Measurements from ENCODE around the gene TJP1.

TJP1 gene

DNA sequence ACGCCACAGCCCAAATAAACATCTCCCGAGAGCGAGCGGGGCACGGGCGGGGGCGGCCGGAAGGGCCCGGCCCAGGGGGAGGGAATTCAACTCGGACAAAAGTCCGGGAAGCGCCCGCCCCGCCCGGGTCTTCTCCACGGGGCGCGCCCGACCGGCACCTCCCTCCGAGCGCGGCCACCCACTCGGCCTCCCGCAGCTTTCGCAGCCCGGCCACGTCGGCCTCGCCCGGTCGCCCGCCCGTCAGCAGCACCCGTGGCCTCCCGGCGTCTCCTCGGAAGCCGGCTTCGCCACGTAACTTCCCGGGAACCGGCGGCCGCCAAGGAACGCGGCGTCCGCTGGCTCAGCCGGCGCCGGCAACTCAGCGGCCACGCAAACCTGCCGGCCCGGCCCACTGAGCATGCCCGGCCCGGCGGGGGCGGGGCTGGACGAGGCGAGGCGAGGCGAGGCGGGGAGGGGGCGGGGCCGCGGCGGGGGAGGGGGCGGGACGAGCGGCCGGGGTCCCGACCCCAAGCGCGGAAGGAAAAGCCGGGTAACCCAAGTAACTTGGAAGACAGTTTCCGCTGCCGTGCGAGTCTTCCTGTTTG is at the start of gene TJP1:
TSS of gene TJP1 (minus strand) at position 369 of the 584 bp plus-strand sequence. CDS start 440 bp downstream, outside the sequence.
- peak; percentile 17 to 29 for DNase-seq

DNA sequence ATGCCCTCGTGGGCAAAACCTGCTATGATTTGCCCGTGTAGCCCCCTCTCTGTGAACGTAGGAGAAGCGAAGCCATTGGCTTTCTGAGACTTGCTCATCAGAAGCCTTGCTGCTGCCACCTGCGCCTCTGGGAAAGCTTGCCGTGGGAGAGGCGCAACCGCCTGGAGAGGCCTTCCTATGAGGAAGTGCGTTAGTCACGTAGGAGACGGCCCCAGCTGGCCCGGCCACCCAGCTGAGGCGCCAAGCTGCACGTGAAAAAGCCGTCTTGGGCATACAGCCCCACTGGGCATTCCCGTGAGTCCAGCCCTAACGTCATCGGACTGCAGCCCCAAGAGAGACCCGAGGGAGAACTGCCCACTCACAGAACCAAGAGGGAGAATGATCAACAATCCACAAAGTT is 49.1 kb upstream of the TJP1 start:
- DNase-seq = no peak

DNA sequence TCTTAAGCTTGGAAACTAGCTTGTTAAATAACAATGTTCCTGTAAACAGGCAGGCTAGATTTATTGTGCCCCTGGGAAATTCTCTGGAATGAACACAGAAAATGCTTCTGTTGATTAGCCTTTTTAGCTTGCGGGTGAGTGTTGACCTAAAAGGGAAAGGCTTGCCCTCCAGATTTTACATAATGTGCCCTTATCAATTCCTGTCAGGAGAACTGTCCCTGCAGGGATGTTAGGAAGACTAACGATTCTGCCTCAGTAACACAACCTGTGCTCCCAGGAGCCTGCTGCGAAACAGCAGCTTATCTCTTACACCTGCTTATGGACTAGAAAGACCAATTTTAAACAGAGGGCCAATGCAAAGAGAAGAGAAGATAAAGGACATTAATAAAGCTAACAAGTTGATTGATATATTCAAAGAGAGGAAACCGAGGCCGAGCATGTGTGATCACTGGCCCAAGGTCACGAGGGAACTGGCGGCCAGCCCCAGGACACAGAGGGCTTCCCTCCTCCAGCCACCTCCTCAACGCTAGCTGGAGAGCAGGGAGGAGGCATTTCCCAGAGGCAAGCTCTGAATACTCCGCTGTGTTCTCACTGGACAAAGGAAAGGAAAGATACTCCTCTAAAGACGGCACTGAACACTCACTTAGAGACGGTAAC is 48.4 kb upstream of the TJP1 start:
- DNase-seq = no peak

DNA sequence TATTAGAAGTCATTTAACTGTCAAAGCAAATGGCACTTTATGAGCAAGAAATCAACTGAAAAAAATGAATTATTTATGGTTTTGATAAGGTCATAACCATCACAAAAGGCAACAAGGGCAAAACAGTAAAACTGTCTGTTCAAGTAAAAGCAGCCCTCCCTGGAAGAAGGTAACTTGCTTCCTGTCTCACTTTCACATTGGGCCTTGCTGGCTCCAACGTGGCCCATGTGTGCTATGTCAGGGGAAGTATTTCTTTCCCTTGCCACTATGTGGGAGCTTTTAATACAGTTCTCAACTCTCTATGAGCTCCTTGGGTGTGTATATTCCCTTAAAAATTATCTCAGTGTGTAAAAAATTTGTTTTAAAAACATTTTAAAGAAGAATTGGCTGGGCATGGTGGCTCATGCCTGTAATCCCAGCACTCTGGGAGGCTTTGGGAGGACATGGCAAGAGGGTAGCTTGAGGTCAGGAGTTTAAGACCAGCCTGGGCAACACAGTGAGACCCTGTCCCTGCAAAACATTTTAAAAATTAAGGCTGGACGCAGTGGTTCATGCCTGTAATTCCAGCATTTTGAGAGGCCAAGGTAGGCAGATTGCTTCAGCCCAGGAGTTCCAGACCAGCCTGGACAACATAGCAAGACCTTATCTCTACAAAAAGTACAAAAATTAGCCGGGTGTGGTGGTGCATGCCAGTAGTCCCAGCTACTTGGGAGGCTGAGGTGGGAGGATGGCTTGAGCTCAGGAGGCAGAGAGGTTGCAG is 45.2 kb upstream of the TJP1 start:
- no peak for DNase-seq

DNA sequence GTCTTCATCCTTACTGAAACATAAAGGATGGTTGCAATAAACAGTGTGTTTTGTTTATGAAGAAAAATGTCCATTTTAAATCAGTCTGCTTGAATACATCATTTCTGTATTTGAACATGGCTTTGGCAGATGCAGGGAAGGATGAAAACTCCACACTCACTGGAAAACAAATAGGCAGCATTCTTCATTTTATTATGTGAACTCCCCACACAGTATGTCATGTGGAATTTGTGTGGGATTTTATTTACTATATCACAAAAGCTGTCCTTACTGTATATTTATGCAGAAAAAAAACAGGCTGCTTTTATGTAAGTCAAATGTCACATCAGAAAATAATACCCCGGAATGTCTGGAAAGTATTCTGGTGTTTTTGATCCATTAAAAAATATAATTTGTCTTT is 44.1 kb upstream of the TJP1 start:
- no peak for DNase-seq

DNA sequence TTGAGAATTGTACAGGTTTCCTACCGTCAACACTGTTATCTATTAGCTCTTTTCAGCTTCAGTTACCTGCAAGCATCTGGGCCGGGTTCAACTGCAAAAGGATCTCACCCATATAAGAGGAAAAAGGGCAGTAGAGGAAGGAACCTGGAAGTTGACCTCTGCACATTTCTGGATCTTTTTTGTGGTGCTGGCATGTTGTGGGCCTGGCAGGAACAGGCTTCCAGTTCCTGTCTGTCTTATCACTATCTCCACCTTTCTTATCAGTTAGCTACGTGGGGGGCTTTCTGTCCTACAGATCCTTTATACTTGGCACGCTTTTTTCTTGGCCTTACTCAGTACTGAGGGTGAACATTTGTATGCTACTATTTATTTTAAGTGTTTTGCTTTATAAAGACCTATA is 42.2 kb upstream of the TJP1 start:
- DNase-seq = no peak

DNA sequence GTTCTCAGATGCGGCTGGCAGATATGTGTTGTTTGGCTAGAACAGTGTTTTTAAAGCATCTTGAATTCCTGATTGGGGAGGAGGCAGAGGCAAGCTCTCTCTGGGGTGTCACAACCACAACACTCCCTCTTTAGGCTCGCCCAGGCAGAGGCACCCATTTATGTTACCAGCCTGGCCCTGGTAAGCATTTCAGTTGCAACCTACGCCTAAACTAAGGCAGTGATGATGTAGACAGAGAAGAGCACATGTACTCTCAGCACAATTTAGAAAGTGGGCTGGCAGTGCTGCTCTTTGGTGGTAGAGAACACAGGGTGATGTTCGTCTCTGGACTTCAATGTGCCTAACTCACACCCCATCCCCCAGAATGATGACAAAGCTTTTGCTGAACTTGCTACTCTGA is 41.2 kb upstream of the TJP1 start:
- no peak for DNase-seq

DNA sequence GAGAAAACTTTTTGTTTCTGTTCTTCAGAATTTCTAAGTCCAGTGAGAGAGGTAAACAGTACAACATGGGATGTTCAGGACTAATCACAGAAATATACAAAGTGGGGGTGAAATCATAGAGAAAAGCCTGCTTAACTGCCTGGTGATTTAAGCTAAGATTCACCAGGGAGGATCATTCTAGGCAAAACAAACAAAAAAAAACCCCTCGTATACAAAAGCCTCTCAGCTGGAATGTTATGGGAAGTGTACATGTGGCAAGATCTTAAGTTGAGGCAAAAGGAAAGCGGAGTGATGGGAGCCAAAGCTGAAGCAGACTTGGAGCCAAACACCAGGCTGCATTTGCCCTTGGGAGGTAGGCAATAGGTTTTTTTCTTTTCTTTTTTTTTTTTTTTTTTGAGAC is 40.0 kb upstream of the TJP1 start:
- DNase-seq = no peak

DNA sequence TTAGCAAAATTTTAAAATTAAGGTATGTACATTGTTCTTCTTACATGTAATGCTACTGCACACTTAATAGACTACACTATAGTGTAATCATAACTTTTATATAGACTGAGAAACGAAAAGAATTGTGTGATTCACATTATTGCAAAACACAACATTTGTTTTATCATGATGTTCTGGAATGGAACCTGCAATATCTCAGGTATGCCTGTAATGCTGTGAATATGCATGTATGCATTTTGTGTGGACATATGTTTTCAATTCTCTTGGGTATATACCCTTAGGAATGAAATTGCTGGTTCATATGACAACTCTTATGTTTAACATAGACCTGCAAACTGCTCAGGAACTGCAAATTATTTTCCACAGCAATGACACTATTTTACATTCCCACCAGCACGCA is 38.6 kb upstream of the TJP1 start:
- no peak for DNase-seq

DNA sequence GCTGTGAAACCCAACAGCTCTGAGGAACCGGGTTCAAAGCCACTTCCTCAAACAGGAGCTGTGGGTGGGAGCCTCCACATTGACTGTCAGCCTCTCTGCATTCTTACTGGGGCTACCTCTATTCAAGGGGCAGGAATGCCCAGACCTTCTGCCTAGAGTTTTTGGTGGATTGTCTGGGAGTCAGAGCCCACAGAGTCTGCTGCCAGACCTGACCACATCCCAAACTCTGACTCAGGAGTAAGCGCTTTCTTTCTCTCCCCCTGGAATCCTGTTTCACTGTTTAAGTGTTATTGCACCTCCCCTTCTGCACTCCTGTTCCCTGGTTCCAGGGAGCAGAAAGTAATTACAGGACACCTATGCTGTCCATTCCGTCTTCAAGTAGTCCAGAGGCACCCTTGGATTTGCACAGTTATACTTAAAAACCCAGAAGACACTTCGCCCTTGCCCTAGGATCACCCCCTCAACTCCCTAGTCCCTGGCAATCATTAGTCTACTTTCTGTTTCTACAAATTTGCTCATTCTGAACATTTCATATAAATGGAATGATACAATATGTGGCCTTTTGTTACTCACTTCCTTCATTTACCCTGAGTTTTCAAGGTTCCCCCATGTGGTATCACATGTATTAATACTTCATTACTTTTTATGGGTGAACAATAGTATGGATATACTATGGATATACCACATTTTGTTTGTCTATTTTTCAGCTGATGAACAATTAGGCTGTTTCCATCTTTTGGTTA is 37.9 kb upstream of the TJP1 start:
- DNase-seq = no peak

DNA sequence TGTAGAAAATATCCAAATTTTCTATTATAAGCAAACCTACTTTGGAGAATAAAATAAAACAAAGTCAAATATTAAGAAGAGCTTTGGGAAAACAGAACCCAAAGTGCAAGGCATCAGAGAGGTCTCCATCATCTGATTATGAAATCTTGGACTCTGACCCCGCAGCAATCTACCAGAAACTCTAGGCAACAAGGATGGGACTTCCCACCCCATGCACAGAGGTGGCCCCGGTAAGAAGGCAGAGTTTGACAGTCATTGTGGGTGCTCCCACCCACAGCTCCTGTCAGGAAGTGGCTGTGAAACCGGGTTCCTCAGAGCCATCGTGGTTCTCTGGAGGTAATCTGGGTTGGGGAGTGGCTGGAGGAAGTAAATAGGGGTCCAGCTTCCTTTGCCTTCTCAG is 37.0 kb upstream of the TJP1 start:
- DNase-seq = no peak

DNA sequence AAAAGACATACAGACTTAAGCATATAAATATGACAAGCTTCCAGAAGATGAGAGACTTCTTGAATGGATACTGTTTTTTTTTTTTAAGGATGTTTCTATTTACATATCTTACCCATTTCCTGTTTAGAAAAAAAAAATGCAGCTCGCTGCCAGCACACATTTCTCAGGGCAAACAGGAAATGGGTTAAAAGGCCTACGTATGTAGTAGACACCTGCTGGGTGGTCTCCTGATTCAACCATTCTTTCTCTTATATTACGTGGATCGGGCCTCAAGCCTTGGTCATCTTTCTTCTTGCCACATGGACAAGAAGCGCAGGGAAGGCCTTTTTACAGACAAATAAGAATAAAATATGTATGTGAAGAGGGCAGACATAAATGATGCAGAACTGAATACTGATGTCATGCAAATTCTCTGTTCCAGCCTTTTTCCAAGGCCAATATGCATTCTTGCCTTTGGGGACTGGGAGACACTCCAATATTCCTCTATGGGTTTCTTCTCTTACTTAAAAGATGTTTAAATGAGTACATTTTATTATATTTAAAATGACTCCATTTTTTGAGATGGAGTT is 35.0 kb upstream of the TJP1 start:
- DNase-seq = no peak

DNA sequence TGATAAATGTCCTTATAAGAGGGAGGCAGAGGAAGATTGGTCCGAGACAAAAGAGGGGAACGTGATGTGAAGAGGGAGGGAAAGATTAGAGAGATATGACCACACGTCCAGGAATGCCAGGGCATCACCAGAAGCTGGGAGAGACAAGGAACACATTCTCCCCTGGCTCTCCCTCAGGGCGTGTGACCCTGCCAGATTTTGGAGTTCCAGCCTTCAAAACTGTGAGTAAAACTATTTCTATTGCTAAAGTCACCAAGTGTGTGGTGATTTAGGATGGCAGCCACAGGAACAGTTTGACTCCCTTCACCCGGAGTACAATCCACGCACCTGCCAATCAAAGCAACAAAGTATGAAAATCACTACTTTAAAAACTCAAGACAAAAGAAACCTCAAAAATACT is 32.1 kb upstream of the TJP1 start:
- no peak for DNase-seq

DNA sequence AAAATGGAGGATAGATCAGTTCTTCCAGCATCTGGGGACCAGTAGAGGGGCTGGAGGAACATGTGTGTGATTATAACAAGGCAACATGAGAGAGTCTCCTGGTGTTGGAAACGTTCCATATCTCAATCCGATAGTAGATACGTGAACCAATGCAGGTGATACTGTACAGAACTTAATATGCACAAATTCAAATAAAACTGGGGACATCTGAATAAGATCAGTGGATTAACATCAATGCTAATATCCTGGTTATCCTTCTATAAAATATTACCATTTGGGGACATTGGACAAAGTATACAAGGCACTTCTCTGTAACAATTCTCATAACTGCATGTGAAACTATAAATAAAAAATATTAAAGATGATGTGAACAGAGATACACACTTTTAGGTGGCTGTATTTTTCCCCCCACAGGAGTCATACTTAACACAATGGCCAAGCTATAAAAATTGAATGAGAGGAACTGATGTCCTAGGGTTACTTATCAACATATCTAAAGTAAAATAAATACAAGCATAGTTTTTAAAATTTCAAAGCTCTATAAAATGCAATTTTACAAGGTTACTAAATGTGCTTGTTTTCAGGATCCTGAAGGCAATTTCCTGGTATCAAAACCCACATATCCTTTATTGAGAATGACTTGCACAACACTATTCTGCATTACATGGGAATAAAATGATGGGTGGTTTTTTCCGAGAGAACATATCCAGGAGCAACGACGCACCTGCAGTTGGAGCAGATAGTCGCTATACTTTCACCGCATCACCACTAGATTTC is 31.1 kb upstream of the TJP1 start:
- DNase-seq = no peak

DNA sequence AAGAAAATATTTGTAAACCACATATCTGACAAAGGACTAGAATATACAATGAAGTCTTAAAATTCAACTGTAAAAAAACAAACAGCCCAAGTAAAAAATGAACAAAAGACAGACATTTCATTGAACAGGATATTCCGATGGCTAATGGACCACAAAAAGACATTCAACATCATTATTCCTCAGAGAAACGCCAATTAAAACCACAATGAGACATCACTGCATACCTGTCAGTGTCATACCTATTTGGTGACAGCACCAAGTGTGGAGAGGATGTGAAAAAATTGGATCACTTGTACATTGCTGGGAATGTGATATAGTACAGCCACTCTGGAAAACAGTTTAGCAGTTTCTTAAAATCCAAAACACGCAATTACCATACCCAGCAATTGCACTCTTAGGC is 29.9 kb upstream of the TJP1 start:
- no peak for DNase-seq

DNA sequence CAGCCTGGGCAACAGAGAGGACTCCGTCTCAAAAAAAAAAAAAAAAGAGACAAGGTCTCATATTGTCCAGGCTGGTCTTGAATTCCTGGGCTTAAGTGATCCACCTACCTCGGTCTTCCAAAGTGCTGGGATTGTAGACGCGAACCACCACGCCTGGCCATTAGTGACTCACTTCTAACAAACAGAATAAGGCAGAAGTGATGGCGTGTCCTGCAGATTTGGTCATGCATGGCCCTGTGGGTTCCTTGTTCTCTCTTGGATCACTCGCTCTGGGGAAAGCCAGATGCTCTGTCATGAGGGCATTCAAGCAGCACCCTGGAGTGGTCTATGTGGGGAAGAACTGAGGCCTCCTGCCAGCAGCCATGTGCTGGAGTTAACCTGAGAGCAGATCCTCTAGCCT is 27.4 kb upstream of the TJP1 start:
- DNase-seq = no peak

DNA sequence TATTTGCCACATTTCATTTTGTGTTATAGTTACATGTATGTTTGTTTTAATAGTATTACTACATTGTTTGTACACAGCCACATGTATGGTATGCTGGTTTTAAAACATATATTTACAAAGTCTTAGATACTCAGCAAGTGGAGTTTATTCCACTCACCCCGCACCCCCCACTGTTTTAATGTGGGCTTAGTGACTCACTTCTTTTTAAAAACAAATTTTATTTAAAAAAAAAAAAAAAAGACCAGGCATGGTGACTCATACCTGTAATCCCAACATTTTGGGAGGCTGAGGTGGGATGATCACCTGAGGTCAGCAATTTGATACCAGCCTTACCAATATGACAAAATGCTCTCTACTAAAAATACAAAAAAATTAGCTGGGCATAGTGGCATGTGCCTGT is 26.9 kb upstream of the TJP1 start:
- no peak for DNase-seq

DNA sequence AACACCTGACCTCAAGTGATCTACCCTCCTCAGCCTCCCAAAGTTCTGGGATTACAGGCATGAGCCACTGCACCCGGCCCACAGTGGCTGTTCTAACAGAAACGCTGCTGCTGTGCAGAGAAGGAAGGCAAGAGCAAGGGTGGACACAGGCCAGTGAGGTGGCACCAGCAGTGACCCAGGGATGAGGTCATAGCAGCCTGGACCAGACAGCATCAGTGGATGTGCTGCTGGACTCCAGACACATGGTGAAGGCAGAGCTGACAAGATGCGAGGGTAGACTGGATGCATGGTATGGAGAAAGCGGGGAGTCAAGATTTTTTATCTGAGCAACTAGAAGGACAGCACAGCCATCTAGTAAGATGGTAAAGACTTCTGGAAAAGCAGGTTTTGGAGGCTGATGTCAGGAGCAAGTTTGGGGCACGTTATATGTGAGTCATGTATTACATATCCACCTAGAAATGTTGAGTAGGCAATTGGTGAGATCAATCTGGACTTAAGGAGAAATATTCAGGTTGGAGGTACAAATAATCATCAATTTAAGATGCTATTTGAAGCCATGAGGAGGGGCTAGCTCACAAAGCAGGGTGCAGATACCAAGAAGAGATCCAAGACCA is 22.1 kb upstream of the TJP1 start:
- DNase-seq = no peak

DNA sequence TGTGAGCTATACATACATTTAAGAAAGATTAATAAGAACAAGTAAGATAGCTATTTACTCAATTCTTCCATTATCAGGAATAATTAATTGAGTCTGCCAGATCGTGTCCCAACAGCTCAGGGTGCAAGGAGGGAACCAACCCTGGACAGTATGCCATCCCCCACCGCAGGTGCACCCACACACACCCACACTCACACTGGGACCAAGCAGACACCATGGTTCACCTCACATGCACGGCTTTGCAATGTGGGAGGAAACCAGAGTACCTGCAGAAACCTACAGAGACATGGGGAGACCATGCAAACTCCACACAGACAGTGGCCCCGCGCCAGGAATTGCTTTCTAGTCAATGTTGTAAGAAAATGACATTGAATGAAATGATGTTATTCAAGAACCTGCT is 20.0 kb upstream of the TJP1 start:
- no peak for DNase-seq

DNA sequence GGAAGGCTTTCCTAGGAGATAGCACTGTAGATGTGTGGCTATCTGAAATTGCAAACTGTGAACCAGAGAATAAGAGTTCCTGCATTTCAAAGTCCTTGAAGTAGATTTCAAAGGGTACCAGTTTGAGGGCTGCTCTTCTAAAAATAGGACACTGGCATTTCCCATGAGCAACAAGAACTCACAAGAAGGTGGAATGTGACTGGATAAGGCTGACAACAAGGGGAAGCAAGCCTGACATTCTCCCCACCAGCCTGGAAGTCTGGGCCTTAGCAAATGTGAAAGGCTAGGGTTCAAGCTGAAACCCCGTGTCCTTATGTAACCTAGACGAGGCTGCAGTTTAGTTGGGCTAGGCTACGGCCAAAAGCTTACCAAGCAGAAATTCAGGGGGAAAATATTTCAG is 18.7 kb upstream of the TJP1 start:
- DNase-seq = no peak

DNA sequence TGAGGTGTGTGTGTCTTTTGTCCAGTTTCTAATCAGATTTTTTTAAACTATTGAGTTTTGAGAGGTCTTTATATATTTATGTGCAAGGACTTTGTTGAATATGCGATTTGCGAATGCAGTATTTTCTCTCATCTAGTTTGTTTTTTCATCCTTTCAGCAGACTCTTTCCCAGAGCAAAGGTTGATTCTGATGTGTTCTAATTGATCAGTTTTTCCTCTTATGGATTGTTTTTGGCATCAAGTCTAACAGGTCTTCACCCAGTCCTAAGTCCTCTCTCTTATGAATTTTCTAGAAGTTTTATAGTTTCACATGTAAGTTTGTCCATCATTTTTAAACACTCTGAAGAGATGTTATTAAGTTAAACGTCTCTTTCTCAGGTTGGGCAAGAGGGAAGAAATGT is 17.8 kb upstream of the TJP1 start:
- no peak for DNase-seq

DNA sequence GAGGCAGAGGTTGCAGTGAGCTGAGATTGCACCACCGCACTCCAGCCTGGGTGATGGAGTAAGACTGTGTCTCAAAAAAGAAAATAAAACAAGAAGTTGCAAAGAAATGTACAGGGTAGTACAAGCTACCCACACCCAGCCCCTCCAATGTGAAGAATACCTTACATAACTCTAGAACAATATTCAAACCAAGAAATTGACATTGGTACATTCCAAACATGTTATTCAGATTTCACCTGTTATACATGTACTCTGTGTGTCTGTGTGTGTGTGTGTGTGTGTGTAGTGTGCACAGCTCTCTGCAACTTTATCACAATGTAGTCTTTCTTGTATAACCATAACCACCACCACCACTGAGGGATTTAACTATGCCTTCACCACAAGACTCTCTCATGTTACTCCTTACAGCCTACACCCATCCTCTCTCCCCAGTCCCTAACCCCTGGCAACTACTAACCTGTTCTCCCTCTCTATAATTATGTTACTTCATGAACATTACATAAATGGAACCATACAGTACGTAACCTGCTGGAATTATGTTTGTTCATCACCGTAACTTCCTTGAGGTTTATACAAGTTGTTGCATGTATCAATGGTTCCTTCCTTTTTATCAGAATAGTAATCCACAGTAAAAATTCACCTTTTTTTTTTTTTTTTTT is 16.2 kb upstream of the TJP1 start:
- no peak for DNase-seq
